Measurements from ENCODE around the gene MRPL22. TPM values are rescaled to one million over a fixed set of nuclear protein-coding genes. Genes with fewer than 3 reads are reported as not detected.
A peak's percentile ranks its signal among the peaks of the same experiment; 100 is the strongest.

MRPL22 gene
- total and polyA plus RNA-seq, 10 donors = 11.8 to 55.0 (median 32.0) TPM

DNA sequence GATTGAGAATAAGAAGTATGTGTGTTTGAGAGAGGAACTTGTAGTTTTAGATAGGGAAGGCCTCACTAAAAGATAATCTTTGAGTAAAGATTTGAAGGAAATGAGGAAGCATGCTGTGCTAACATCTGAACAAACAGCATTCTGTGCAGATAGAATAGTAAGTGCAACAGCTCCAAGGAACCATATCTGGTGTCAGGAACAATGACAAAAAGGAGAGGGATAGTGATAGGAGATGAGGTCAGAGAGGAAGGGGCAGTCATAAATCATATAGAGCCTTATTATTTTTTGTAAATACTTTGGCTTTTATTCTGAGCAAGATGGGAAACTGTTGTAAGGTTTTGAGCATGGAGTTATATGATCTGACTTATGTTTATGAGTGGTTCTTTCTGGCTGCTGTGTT, 3.8 kb downstream of the MRPL22 start:
- TF ChIP-seq, protein P1, sequence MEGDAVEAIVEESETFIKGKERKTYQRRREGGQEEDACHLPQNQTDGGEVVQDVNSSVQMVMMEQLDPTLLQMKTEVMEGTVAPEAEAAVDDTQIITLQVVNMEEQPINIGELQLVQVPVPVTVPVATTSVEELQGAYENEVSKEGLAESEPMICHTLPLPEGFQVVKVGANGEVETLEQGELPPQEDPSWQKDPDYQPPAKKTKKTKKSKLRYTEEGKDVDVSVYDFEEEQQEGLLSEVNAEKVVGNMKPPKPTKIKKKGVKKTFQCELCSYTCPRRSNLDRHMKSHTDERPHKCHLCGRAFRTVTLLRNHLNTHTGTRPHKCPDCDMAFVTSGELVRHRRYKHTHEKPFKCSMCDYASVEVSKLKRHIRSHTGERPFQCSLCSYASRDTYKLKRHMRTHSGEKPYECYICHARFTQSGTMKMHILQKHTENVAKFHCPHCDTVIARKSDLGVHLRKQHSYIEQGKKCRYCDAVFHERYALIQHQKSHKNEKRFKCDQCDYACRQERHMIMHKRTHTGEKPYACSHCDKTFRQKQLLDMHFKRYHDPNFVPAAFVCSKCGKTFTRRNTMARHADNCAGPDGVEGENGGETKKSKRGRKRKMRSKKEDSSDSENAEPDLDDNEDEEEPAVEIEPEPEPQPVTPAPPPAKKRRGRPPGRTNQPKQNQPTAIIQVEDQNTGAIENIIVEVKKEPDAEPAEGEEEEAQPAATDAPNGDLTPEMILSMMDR (IDR thresholded peaks at IDR 0.05 in 8 of 11, conservative IDR thresholded peaks at IDR 0.05 in 3 of 11) = no peak
- TF ChIP-seq POLR2AphosphoS5 (IDR thresholded peaks at IDR 0.05) (no peak), POLR2A (IDR thresholded peaks at IDR 0.05) (no peak)
- intact Hi-C loops (cut with DNase I; ENCODE audit: low total_unique reads) = no loop called here

DNA sequence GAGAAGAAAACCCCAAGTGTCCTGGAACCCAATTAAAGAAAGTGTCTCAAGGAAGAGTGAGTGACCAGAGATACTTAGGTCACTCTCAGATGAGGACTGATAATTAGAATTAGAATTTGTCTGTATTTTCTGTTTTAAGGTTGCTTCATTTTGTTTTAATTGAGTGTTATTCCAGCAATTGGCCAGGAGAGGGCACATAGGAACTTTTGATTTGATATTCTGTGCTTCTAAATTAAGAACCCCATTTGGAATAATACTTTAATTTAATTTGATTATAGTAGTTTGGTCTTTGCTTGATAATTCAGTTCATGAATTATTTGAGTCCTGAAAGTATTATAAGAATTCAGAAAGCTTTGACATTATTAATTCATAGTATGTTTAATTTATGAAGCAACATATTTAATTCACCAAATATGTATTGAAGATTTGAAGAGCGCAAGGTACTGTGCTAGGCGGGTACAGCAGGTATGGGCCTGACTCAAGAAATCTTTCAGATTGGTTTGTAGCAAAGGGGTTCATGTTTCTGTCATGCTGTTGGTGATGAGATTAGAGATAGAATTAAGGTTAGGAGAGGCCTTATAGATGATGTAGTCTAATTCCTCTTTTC, 4.9 kb downstream of the MRPL22 start:
- no peak overlapping the region for H3K27ac ChIP-seq
- intact Hi-C loops (cut with DNase I; ENCODE audit: low total_unique reads) = no loop called here
- H3K27me3 ChIP-seq (replicated peaks in 1 of 7) = no peaks in the 10 kb centered on the region
- H3K9me3 ChIP-seq = no peaks in the 10 kb centered on the region
- DNase-seq = no peak
- no peak for TF ChIP-seq POLR2A (IDR thresholded peaks at IDR 0.05)
- TF ChIP-seq, protein P1 (IDR thresholded peaks at IDR 0.05 in 8 of 11, conservative IDR thresholded peaks at IDR 0.05 in 3 of 11) = peak in 10 of 11 experiments; percentile 4 to 73 (median 60)
- no peak for TF ChIP-seq POLR2AphosphoS5 (IDR thresholded peaks at IDR 0.05)
- 92 to 96% (median 93%) methylated on average over 2 of the region's 2 CpGs for WGBS, 5 donors
- H3K4me3 ChIP-seq = no peak overlapping the region
- H3K4me1 ChIP-seq = peaks cover 16 to 94% (median 48%) of the 10 kb centered on the region in 6 donors
- H3K36me3 ChIP-seq = peaks cover 0 to 56% (median 3%) of the 10 kb centered on the region in 6 donors

More for the DNA sequence above, 3.8 kb downstream of the MRPL22 start:
- Histone ChIP-seq H3K4me3 (no peak overlapping the region), H3K4me1 (peaks cover 16 to 93% (median 56%) of the 10 kb centered on the region in 6 donors), H3K27me3 (replicated peaks in 1 of 7) (no peaks in the 10 kb centered on the region), H3K36me3 (peaks cover 0 to 45% (median 3%) of the 10 kb centered on the region in 6 donors), H3K9me3 (no peaks in the 10 kb centered on the region), H3K27ac (no peak overlapping the region)
- DNase-seq = no peak

DNA sequence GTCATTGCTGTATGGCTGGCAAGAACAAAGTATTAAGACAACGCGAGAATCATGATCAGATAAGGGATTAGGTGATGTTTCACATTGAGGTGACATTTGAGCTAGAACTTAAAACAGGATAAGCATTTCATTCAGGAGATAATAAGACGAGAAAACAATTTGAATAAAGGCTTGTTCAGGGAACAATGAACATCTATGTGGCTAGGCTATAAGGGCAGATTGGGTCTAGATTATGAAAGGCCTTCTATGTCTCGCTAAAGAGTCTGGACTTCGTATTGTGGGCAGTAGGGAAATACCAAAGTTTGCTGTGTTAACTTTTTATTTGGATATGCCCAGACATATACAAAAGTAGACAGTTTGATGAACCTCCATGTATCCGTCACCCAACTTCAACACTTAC, 6.9 kb downstream of the MRPL22 start:
- Histone ChIP-seq H3K4me1 (peaks cover 0 to 79% (median 36%) of the 10 kb centered on the region in 6 donors), H3K4me3 (no peak overlapping the region), H3K27ac (no peak overlapping the region), H3K9me3 (no peaks in the 10 kb centered on the region), H3K36me3 (peaks cover 0 to 76% (median 8%) of the 10 kb centered on the region in 6 donors), H3K27me3 (replicated peaks in 1 of 7) (no peaks in the 10 kb centered on the region)
- no peak for DNase-seq
- TF ChIP-seq, protein P1 (IDR thresholded peaks at IDR 0.05 in 8 of 11, conservative IDR thresholded peaks at IDR 0.05 in 3 of 11) = no peak
- TF ChIP-seq POLR2A (IDR thresholded peaks at IDR 0.05) = no peak
- TF ChIP-seq POLR2AphosphoS5 (IDR thresholded peaks at IDR 0.05) = no peak
- 90 to 96% (median 94%) methylated on average over 6 of the region's 6 CpGs for WGBS, 5 donors
- intact Hi-C loops (cut with DNase I; ENCODE audit: low total_unique reads) = no loop called here

DNA sequence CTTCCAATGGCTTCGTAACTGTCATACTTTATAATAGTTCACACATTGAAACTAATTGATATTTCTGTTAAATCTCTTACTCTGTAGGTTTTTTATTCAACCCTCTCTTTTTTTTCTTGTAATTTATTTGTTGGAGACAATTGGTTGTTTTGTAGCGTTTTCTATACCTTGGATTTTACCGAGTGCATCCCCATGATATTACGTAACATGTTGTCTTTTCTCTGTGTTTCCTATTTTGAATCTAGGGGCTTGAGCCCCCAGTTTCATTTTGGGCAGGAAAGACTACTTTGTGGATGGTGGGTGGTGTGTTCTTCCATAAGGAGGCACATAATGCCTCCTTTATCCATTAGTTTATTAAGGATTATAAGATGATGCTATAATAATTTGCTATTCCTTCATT, 7.4 kb downstream of the MRPL22 start:
- H3K9me3 ChIP-seq = no peaks in the 10 kb centered on the region
- no peak for DNase-seq
- H3K36me3 ChIP-seq = peaks cover 0 to 73% (median 8%) of the 10 kb centered on the region in 6 donors
- TF ChIP-seq, protein P1 (IDR thresholded peaks at IDR 0.05 in 8 of 11, conservative IDR thresholded peaks at IDR 0.05 in 3 of 11) = no peak
- no peak for TF ChIP-seq POLR2AphosphoS5 (IDR thresholded peaks at IDR 0.05)
- TF ChIP-seq POLR2A (IDR thresholded peaks at IDR 0.05) = no peak
- no peak overlapping the region for H3K4me3 ChIP-seq
- 95 to 98% (median 97%) methylated on average over 4 of the region's 4 CpGs for WGBS, 5 donors
- H3K4me1 ChIP-seq = peaks cover 0 to 74% (median 31%) of the 10 kb centered on the region in 6 donors
- H3K27me3 ChIP-seq (replicated peaks in 1 of 7) = no peaks in the 10 kb centered on the region
- intact Hi-C loops (cut with DNase I; ENCODE audit: low total_unique reads) = no loop called here
- H3K27ac ChIP-seq = no peak overlapping the region
